Measurements from ENCODE around the gene TSPAN9. TPM values are rescaled to one million over a fixed set of nuclear protein-coding genes. Genes with fewer than 3 reads are reported as not detected.

TSPAN9 gene
- total and polyA plus RNA-seq, 4 donors, result 17.4 to 62.9 (median 34.2) TPM

GRCh38 chr12:3129301-3130056, 52.3 kb downstream of the TSPAN9 start (continued):
- no peak for TF ChIP-seq MAX (IDR thresholded peaks at IDR 0.05)
- no peak for TF ChIP-seq TAF1 (conservative IDR thresholded peaks at IDR 0.05)

GRCh38 chr12:3130057-3130830, 53.1 kb downstream of the TSPAN9 start:
- 38% methylated on average over 24 of the region's 24 CpGs for WGBS

GRCh38 chr12:3131129-3131528, 54.0 kb downstream of the TSPAN9 start:
- Histone ChIP-seq H3K4me1 (ENCODE audit: control insufficient read depth in 4 of 4, insufficient read depth in 4 of 4, low read length in 3 of 4) (peaks cover 8 to 53% (median 33%) of the 10 kb centered on the region in 4 donors), H3K9me3 (ENCODE audit: control insufficient read depth in 4 of 4, low read length in 3 of 4) (no peaks in the 10 kb centered on the region), H3K4me3 (ENCODE audit: low read depth in 1 of 3, low read length in 3 of 3) (no peak overlapping the region), H3K27me3 (ENCODE audit: control insufficient read depth in 4 of 4, insufficient read depth in 4 of 4, low read length in 3 of 4) (no peaks in the 10 kb centered on the region), H3K9ac (ENCODE audit: low read depth in 1 of 2, low read length in 2 of 2) (no peak overlapping the region), H3K27ac (ENCODE audit: low read depth in 1 of 2, low read length in 2 of 2) (no peak overlapping the region), H3K36me3 (ENCODE audit: control insufficient read depth in 4 of 4, insufficient read depth in 3 of 4, low read depth in 1 of 4, low read length in 3 of 4) (peaks cover 0 to 2% (median 0%) of the 10 kb centered on the region in 4 donors)
- no peak for TF ChIP-seq CTCF (IDR thresholded peaks at IDR 0.05; ENCODE audit: low read depth, low read length, missing input control)
- peak; percentile 32 for TF ChIP-seq FOXA2 (IDR thresholded peaks at IDR 0.05)
- WGBS, result 49% methylated on average over 13 of the region's 13 CpGs
- DNase-seq (ENCODE audit: low spot score), result no peak

More at GRCh38 chr12:3130057-3130830, 53.1 kb downstream of the TSPAN9 start:
- DNase-seq (ENCODE audit: low spot score), result no peak
- TF ChIP-seq EGR1 (IDR thresholded peaks at IDR 0.05; ENCODE audit: low read depth in 2 of 2) (no peak), YY1 (IDR thresholded peaks at IDR 0.05) (no peak), RAD21 (IDR thresholded peaks at IDR 0.05) (peak in 1 of 2 donors; percentile 12), ZBTB33 (IDR thresholded peaks at IDR 0.05) (no peak), FOXA2 (IDR thresholded peaks at IDR 0.05) (no peak), HNF4A (conservative IDR thresholded peaks at IDR 0.05) (peak in 1 of 2 donors; percentile 8)
- Histone ChIP-seq H3K9ac (ENCODE audit: low read depth in 1 of 2, low read length in 2 of 2) (peak overlapping the region in 1 of 2 donors; percentile 25), H3K9me3 (ENCODE audit: control insufficient read depth in 4 of 4, low read length in 3 of 4) (no peaks in the 10 kb centered on the region), H3K27me3 (ENCODE audit: control insufficient read depth in 4 of 4, insufficient read depth in 4 of 4, low read length in 3 of 4) (no peaks in the 10 kb centered on the region), H3K4me1 (ENCODE audit: control insufficient read depth in 4 of 4, insufficient read depth in 4 of 4, low read length in 3 of 4) (peaks cover 8 to 47% (median 31%) of the 10 kb centered on the region in 4 donors), H3K36me3 (ENCODE audit: control insufficient read depth in 4 of 4, insufficient read depth in 3 of 4, low read depth in 1 of 4, low read length in 3 of 4) (no peaks in the 10 kb centered on the region), H3K27ac (ENCODE audit: low read depth in 1 of 2, low read length in 2 of 2) (peak overlapping the region; percentile 68 to 81), H3K4me3 (ENCODE audit: low read depth in 1 of 3, low read length in 3 of 3) (peak overlapping the region in 1 of 3 donors; percentile 10)

Measured in liver (tissue), 9 donors.